Smooth muscle cell (in vitro differentiated cells): ENCODE data around the gene ACER1. TPM values are rescaled to one million over a fixed set of nuclear protein-coding genes. Genes with fewer than 3 reads are reported as not detected.
A peak's percentile ranks its signal among the peaks of the same experiment; 100 is the strongest.

Experiments used
- DNase-seq: peaks from one replicate; lab custom pipeline; 2025; ENCODE audit not compliant: unreplicated experiment; lab: John Stamatoyannopoulos, UW
- H2AFZ ChIP-seq: fragments of 200-600 bp; sonication (generic); 2 replicates; pipeline ENCODE4 v1.6.0; 2016; ENCODE audit warnings: antibody characterized with exemption, low read depth, mild to moderate bottlenecking
- H3F3A ChIP-seq: fragments of 200-600 bp; sonication (generic); 2 replicates; pipeline ENCODE4 v1.6.0; 2017; ENCODE audit warnings: antibody characterized with exemption, low read depth
- H3K27ac ChIP-seq: fragments of 200-600 bp; sonication (generic); 2 replicates; pipeline ENCODE4 v1.5.1; 2016; ENCODE audit warnings: low read depth, mild to moderate bottlenecking
- H3K27me3 ChIP-seq: fragments of 200-600 bp; sonication (generic); 2 replicates; pipeline ENCODE4 v1.6.1; 2016; ENCODE audit warnings: low read depth, mild to moderate bottlenecking
- H3K36me3 ChIP-seq: fragments of 200-600 bp; sonication (generic); 2 replicates; pipeline ENCODE4 v1.5.1; 2016; ENCODE audit warnings: low read depth
- H3K4me1 ChIP-seq: fragments of 200-600 bp; sonication (generic); 2 replicates; pipeline ENCODE4 v1.5.1; 2016; ENCODE audit warnings: low read depth
- H3K4me2 ChIP-seq: fragments of 200-600 bp; sonication (generic); 2 replicates; pipeline ENCODE4 v1.6.0; 2016; ENCODE audit warnings: mild to moderate bottlenecking
- H3K4me3 ChIP-seq: fragments of 200-600 bp; sonication (generic); 2 replicates; pipeline ENCODE4 v1.5.1; 2016; ENCODE audit warnings: mild to moderate bottlenecking
- H3K79me2 ChIP-seq: fragments of 200-600 bp; sonication (generic); 2 replicates; pipeline ENCODE4 v1.6.0; 2016; ENCODE audit warnings: low read depth, mild to moderate bottlenecking
- H3K9ac ChIP-seq: fragments of 200-600 bp; sonication (generic); 2 replicates; pipeline ENCODE4 v1.6.0; 2016; ENCODE audit warnings: low read depth
- H3K9me3 ChIP-seq: fragments of 200-600 bp; sonication (generic); replicated peaks from 2 replicates; pipeline ENCODE4 v1.5.1; 2016; ENCODE audit warnings: low read depth
- H4K20me1 ChIP-seq: fragments of 200-600 bp; sonication (generic); 2 replicates; pipeline ENCODE4 v1.6.0; 2016; ENCODE audit warnings: low read depth
- WGBS: methylation state at CpG from one replicate; pipeline ENCODE4 v1.1.7; 2016; ENCODE audit warnings: low lambda C conversion rate; 5-methylcytosine and 5-hydroxymethylcytosine counted together
- polyA plus RNA-seq: library from polyadenylated mRNA; unstranded; fragments of >200 nt; fragmentation: Nextera tagmentation; extraction: Ambion mirVana; gene quantifications from 2 replicates; pipeline ENCODE4 v1.2.1, GENCODE V29; 2016
- total RNA-seq: library from RNA; depleted of rRNA; stranded (reverse); fragments of >200 nt; gene quantifications from 2 replicates; pipeline ENCODE4 v1.2.3, GENCODE V29; 2014
- TF ChIP-seq, protein P1 (sequence below): fragments of 200-600 bp; sonication (generic); IDR thresholded peaks from 2 replicates; pipeline ENCODE4 v1.5.1; 2017; ENCODE audit warnings: borderline replicate concordance, mild to moderate bottlenecking, antibody characterized with exemption; ENCODE audit not compliant: insufficient read depth, poor library complexity, severe bottlenecking

ACER1 gene
- total and polyA plus RNA-seq, 2 experiments from 2014 or later: not detected

DNA sequence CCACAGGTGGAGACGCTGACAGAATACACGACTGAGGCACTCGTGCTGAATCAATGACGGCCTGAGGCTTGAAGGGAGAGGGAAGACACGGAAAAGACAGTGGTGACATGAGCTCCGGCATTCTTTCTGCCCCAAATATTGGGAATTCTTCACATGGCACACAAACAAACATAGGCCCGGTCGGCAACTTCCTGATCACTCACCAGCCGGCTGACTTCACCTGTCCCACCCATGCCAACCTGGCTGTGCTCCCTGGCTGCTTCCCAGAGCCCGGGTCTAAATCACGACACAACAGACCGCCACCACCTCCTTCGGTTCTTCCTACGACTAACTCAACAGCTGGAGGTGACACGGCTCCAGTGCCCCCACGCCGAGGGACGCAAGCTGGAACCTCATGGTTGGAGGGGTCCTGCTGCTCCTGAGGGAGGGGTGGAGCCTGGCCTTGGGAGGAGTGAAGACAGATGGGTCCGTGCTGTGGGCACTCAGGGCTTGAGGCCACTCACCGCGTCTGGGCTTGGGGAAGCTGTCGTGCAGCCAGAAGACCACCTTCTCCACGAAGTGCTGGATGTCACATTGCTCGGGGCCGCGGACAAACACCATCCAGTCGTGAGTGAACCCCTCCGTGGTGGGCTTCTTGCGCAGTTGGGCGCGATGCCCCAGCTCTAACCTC, 63.2 kb downstream of the ACER1 start:
- Histone ChIP-seq H3K79me2 (peaks cover 80% of the 10 kb centered on the region), H3K9me3 (no peaks in the 10 kb centered on the region), H3K36me3 (no peaks in the 10 kb centered on the region), H4K20me1 (peaks cover 95% of the 10 kb centered on the region), H2AFZ (no peak overlapping the region), H3K27me3 (no peaks in the 10 kb centered on the region), H3K9ac (no peak overlapping the region), H3K4me2 (no peak overlapping the region), H3K27ac (peak overlapping the region; percentile 97), H3F3A (peaks cover 12% of the 10 kb centered on the region), H3K4me3 (no peak overlapping the region), H3K4me1 (peaks cover 26% of the 10 kb centered on the region)
- TF ChIP-seq, protein P1, sequence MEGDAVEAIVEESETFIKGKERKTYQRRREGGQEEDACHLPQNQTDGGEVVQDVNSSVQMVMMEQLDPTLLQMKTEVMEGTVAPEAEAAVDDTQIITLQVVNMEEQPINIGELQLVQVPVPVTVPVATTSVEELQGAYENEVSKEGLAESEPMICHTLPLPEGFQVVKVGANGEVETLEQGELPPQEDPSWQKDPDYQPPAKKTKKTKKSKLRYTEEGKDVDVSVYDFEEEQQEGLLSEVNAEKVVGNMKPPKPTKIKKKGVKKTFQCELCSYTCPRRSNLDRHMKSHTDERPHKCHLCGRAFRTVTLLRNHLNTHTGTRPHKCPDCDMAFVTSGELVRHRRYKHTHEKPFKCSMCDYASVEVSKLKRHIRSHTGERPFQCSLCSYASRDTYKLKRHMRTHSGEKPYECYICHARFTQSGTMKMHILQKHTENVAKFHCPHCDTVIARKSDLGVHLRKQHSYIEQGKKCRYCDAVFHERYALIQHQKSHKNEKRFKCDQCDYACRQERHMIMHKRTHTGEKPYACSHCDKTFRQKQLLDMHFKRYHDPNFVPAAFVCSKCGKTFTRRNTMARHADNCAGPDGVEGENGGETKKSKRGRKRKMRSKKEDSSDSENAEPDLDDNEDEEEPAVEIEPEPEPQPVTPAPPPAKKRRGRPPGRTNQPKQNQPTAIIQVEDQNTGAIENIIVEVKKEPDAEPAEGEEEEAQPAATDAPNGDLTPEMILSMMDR: no peak
- DNase-seq: no peak
- 94% methylated on average over 31 of the region's 31 CpGs for WGBS

DNA sequence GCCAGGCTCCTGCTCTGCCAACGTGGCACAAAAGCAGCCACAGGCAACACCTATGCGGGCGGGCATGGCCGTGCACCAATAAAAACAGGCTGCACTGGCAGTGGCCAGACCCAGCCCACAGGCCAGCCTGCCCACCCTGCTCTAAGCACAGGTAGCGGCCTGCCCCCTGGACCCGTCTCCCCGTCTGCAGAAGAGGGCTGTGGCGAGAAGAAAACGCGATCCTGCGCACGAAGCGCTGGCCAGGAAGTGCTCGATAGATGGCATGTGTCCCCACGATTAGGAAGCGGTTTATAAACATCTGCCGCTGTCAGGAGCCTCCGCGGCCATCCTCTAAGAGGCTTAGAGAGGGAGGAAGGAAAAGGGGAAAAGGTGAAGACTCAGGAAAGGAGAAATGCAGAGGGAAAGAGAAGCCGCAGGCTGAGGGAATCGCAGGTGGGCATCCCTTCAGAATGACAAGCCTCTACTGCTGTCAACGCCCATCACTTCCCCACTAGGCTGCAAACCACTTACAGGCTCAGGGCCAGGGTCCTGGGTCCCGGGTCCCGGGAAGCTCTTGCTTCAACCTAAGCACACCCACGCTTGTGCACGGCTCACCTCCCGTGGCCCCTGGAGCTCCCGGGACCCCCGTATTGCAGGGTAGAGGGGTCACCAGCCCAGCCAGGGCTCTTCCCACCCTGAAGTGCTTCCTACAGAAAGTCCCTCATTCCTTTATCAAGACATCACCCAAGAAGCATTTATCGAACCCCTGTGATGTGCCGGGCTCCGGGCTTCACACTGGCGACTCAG, 64.1 kb downstream of the ACER1 start:
- Histone ChIP-seq H3K27ac (no peak overlapping the region), H3K9me3 (no peaks in the 10 kb centered on the region), H3K36me3 (no peaks in the 10 kb centered on the region), H3K4me3 (no peak overlapping the region), H3K79me2 (peaks cover 80% of the 10 kb centered on the region), H3F3A (peaks cover 12% of the 10 kb centered on the region), H3K4me1 (peaks cover 19% of the 10 kb centered on the region), H2AFZ (no peak overlapping the region), H3K27me3 (no peaks in the 10 kb centered on the region), H3K9ac (no peak overlapping the region), H4K20me1 (peaks cover 95% of the 10 kb centered on the region), H3K4me2 (no peak overlapping the region)
- WGBS: 97% methylated on average over 33 of the region's 33 CpGs
- TF ChIP-seq, protein P1: no peak
- DNase-seq: no peak

DNA sequence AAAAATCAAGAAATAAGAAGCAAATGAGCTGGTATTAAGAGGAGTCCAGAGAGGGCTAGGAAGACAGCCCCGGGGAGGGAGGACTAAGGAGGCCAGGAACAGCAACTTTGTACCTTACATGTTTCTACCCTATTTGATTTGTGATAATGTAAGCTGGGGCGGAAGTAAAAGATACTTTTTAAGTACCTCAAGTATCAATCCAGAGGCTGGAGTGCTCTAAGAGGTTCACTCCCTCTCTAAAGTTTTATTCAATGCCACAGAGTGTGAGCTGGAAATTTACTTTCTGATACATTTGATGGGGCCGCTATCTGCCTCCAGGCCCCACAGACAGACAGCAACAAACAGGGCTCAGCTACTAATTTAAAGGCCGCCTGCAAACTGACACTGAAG, 65.0 kb downstream of the ACER1 start:
- Histone ChIP-seq H3K9ac (no peak overlapping the region), H3K36me3 (no peaks in the 10 kb centered on the region), H3K9me3 (no peaks in the 10 kb centered on the region), H3K79me2 (peaks cover 89% of the 10 kb centered on the region), H3K27ac (peak overlapping the region; percentile 62), H4K20me1 (peaks cover 95% of the 10 kb centered on the region), H2AFZ (no peak overlapping the region), H3K27me3 (no peaks in the 10 kb centered on the region), H3K4me1 (peaks cover 17% of the 10 kb centered on the region), H3F3A (peaks cover 12% of the 10 kb centered on the region), H3K4me3 (no peak overlapping the region), H3K4me2 (no peak overlapping the region)
- TF ChIP-seq, protein P1: no peak
- no peak for DNase-seq
- 91% methylated on average over 4 of the region's 4 CpGs for WGBS
